Endodermal cell (in vitro differentiated cells): ENCODE measurements around the gene UNC13C. TPM values are rescaled to one million over a fixed set of nuclear protein-coding genes. Genes with fewer than 3 reads are reported as not detected.

Experiments used
- DNase-seq: peaks from one replicate; pipeline ENCODE4 v3.0.0-alpha.2; 2017
- H3K27ac ChIP-seq: 2 replicates; pipeline ENCODE4 v1.5.1; 2013; ENCODE audit warnings: mild to moderate bottlenecking, low read depth, low read length, moderate library complexity
- H3K27me3 ChIP-seq: 2 replicates; pipeline ENCODE4 v1.6.1; 2013; ENCODE audit warnings: mild to moderate bottlenecking, low read length, moderate library complexity; ENCODE audit not compliant: insufficient read depth, control insufficient read depth, poor library complexity, severe bottlenecking
- H3K36me3 ChIP-seq: 2 replicates; pipeline ENCODE4 v1.7.0; 2013; ENCODE audit warnings: mild to moderate bottlenecking, low read length, moderate library complexity; ENCODE audit not compliant: control insufficient read depth, insufficient read depth
- H3K4me1 ChIP-seq: one replicate; pipeline ENCODE4 v1.7.0; 2013; ENCODE audit warnings: low read length; ENCODE audit not compliant: control insufficient read depth, insufficient read depth
- H3K4me3 ChIP-seq: 2 replicates; pipeline ENCODE4 v1.5.1; 2013; ENCODE audit warnings: mild to moderate bottlenecking, low read length, moderate library complexity
- H3K9ac ChIP-seq: 2 replicates; pipeline ENCODE4 v1.6.1; 2013; ENCODE audit warnings: mild to moderate bottlenecking, low read length, moderate library complexity; ENCODE audit not compliant: poor library complexity, severe bottlenecking; ENCODE audit errors: extremely low read depth
- H3K9me3 ChIP-seq: 2 replicates; pipeline ENCODE4 v1.6.1; 2013; ENCODE audit warnings: mild to moderate bottlenecking, low read length, moderate library complexity; ENCODE audit not compliant: control insufficient read depth
- H3K27ac Mint-ChIP-seq: 2 replicates; pipeline ENCODE4 v1.8.0; 2020; ENCODE audit warnings: mixed read lengths
- H3K27me3 Mint-ChIP-seq: 2 replicates; pipeline ENCODE4 v1.8.0; 2021; ENCODE audit warnings: mild to moderate bottlenecking, mixed read lengths; ENCODE audit not compliant: insufficient read depth
- H3K36me3 Mint-ChIP-seq: 2 replicates; pipeline ENCODE4 v1.8.0; 2020; ENCODE audit warnings: low read depth, mixed read lengths
- H3K4me1 Mint-ChIP-seq: 2 replicates; pipeline ENCODE4 v1.8.0; 2020; ENCODE audit warnings: mixed read lengths
- H3K4me3 Mint-ChIP-seq: 2 replicates; pipeline ENCODE4 v1.8.0; 2020; ENCODE audit warnings: mild to moderate bottlenecking, moderate library complexity, mixed read lengths
- H3K9me3 Mint-ChIP-seq: 2 replicates; pipeline ENCODE4 v1.8.0; 2020; ENCODE audit warnings: mild to moderate bottlenecking, mixed read lengths
- CTCF ChIP-seq: fragments of 200-600 bp; sonication (generic); conservative IDR thresholded peaks from 2 replicates; pipeline ENCODE4 v1.5.0; 2021; ENCODE audit warnings: antibody characterized with exemption, mild to moderate bottlenecking
- WGBS, 2 experiments: methylation state at CpG; one replicate each; pipeline versions ENCODE4 v1.1.5 to v1.1.7; 2013; ENCODE audit warnings: missing lambda C conversion rate in 2 of 2, mixed read lengths in 1 of 2; ENCODE audit not compliant: insufficient coverage in 1 of 2, insufficient read length in 1 of 2; 5-methylcytosine and 5-hydroxymethylcytosine counted together
- total RNA-seq, 2 donors: library from RNA; stranded (reverse); fragmentation: NEBNext Ultra II Directional in 1 of 2; extraction: Animal tissue kit (Norgen Biotek cat#: 25700) in 1 of 2; gene quantifications; 2 replicates in 1 of 2; 3 replicates in 1 of 2; pipeline ENCODE4 v1.2.1, GENCODE V29; 2021

UNC13C gene
- total RNA-seq, 2 donors from 2014 or later: 7.2 to 19.9 TPM

GRCh38 chr15:54088837-54089236 lies 110.6 kb downstream of the UNC13C start:
- Mint-ChIP-seq H3K27ac (no peak overlapping the region), H3K27me3 (no peaks in the 10 kb centered on the region), H3K4me3 (no peak overlapping the region), H3K4me1 (no peaks in the 10 kb centered on the region), H3K9me3 (no peaks in the 10 kb centered on the region), H3K36me3 (no peaks in the 10 kb centered on the region)
- TF ChIP-seq CTCF: no peak
- DNase-seq: no peak
- H3K4me3 ChIP-seq: no peak overlapping the region
- no peaks in the 10 kb centered on the region for H3K4me1 ChIP-seq
- no peaks in the 10 kb centered on the region for H3K27me3 ChIP-seq
- H3K9ac ChIP-seq: no peak overlapping the region
- H3K27ac ChIP-seq: no peak overlapping the region
- H3K9me3 ChIP-seq: no peaks in the 10 kb centered on the region
- WGBS, 2 experiments: 92 to 94% methylated on average over 2 of the region's 2 CpGs
- no peaks in the 10 kb centered on the region for H3K36me3 ChIP-seq

GRCh38 chr15:54089776-54090175 lies 111.5 kb downstream of the UNC13C start:
- Mint-ChIP-seq H3K36me3 (no peaks in the 10 kb centered on the region), H3K9me3 (no peaks in the 10 kb centered on the region), H3K4me1 (no peaks in the 10 kb centered on the region), H3K27ac (no peak overlapping the region), H3K4me3 (no peak overlapping the region), H3K27me3 (no peaks in the 10 kb centered on the region)
- Histone ChIP-seq H3K4me1 (no peaks in the 10 kb centered on the region), H3K9ac (no peak overlapping the region), H3K27ac (no peak overlapping the region), H3K9me3 (no peaks in the 10 kb centered on the region), H3K36me3 (no peaks in the 10 kb centered on the region), H3K27me3 (no peaks in the 10 kb centered on the region), H3K4me3 (no peak overlapping the region)
- 94 to 96% methylated on average over 3 of the region's 3 CpGs for WGBS, 2 experiments
- no peak for DNase-seq
- no peak for TF ChIP-seq CTCF

GRCh38 chr15:54091651-54092050 lies 113.4 kb downstream of the UNC13C start:
- no peak overlapping the region for H3K27ac ChIP-seq
- no peak overlapping the region for H3K27ac Mint-ChIP-seq
- no peak overlapping the region for H3K4me3 ChIP-seq
- H3K27me3 Mint-ChIP-seq: no peaks in the 10 kb centered on the region
- H3K36me3 Mint-ChIP-seq: no peaks in the 10 kb centered on the region
- DNase-seq: no peak
- no peak for TF ChIP-seq CTCF
- no peaks in the 10 kb centered on the region for H3K9me3 ChIP-seq
- no peaks in the 10 kb centered on the region for H3K27me3 ChIP-seq
- no peaks in the 10 kb centered on the region for H3K4me1 ChIP-seq
- no peaks in the 10 kb centered on the region for H3K4me1 Mint-ChIP-seq
- no peak overlapping the region for H3K9ac ChIP-seq
- no peaks in the 10 kb centered on the region for H3K36me3 ChIP-seq
- H3K9me3 Mint-ChIP-seq: no peaks in the 10 kb centered on the region
- no peak overlapping the region for H3K4me3 Mint-ChIP-seq
- 92% methylated on average over 2 of the region's 2 CpGs; no CpG with 5 or more reads in 1 of the 2 experiments for WGBS, 2 experiments
